GM19239 (cell line): ENCODE results near the gene CCDC121.

ENCODE experiments used
- DNase-seq: peaks from one replicate; pipeline ENCODE4 v3.0.0; 2011; ENCODE audit warnings: low spot score; ENCODE audit not compliant: insufficient read length
- FAIRE-seq: peaks from 2 replicates; lab custom pipeline; 2011; peaks lifted over from hg19 to GRCh38; lab: Jason Lieb, UNC

The CCDC121 gene

GRCh38 chr2:27628767-27629709 is at the start of gene CCDC121, which contains the start of gene GPN1:
Gene CCDC121, minus strand, starts transcription at chr2:27629012. Its CDS starts 1,213 bp downstream, at chr2:27627799.
Gene GPN1, plus strand, starts transcription at chr2:27629050. Its CDS starts 9 bp downstream, at chr2:27629059.
- FAIRE-seq (peak; percentile 88), DNase-seq (peak; percentile 76)

- DNase-seq = no peak
- FAIRE-seq = no peak
Observed at GRCh38 chr2:27672723-27673486, 44.1 kb upstream of the CCDC121 start.

GRCh38 chr2:27671235-27671634 is 42.4 kb upstream of the CCDC121 start:
- FAIRE-seq (no peak), DNase-seq (no peak)

- FAIRE-seq = no peak
- no peak for DNase-seq
Observed at GRCh38 chr2:27667446-27667845, 38.6 kb upstream of the CCDC121 start.

- no peak for DNase-seq
- FAIRE-seq = no peak
Observed at GRCh38 chr2:27664622-27665363, 36.0 kb upstream of the CCDC121 start.

- DNase-seq (peak; percentile 29), FAIRE-seq (no peak)
Observed at GRCh38 chr2:27664154-27664574, 35.4 kb upstream of the CCDC121 start.

GRCh38 chr2:27663285-27664153 is 34.7 kb upstream of the CCDC121 start, which contains the start of the genes SLC4A1AP and SUPT7L:
Gene SLC4A1AP, plus strand, starts transcription at chr2:27663889. Its CDS starts 26 bp downstream, at chr2:27663915.
Gene SUPT7L, minus strand, starts transcription at chr2:27663614. Its CDS starts 1,422 bp downstream, at chr2:27662192.
- FAIRE-seq (peak; percentile 90), DNase-seq (peak; percentile 57)

GRCh38 chr2:27661371-27661770 is 32.6 kb upstream of the CCDC121 start:
- no peak for FAIRE-seq
- no peak for DNase-seq

- FAIRE-seq (no peak), DNase-seq (no peak)
Observed at GRCh38 chr2:27655155-27655951, 26.5 kb upstream of the CCDC121 start.

GRCh38 chr2:27653397-27653796 is 24.6 kb upstream of the CCDC121 start:
- FAIRE-seq (no peak), DNase-seq (no peak)

- FAIRE-seq = no peak
Observed at GRCh38 chr2:27652790-27653189, 24.0 kb upstream of the CCDC121 start.

GRCh38 chr2:27652341-27652740 is 23.5 kb upstream of the CCDC121 start:
- DNase-seq (no peak), FAIRE-seq (no peak)

More at GRCh38 chr2:27652790-27653189, 24.0 kb upstream of the CCDC121 start:
- no peak for DNase-seq

GRCh38 chr2:27651056-27651455 is 22.2 kb upstream of the CCDC121 start:
- DNase-seq (no peak), FAIRE-seq (no peak)

GRCh38 chr2:27647737-27648136 is 18.9 kb upstream of the CCDC121 start:
- DNase-seq = no peak

GRCh38 chr2:27647289-27647688 is 18.5 kb upstream of the CCDC121 start:
- no peak for DNase-seq
- no peak for FAIRE-seq

More at GRCh38 chr2:27647737-27648136, 18.9 kb upstream of the CCDC121 start:
- no peak for FAIRE-seq

GRCh38 chr2:27645197-27645596 is 16.4 kb upstream of the CCDC121 start:
- DNase-seq = no peak
- FAIRE-seq = no peak

- DNase-seq (no peak), FAIRE-seq (no peak)
Observed at GRCh38 chr2:27640722-27641245, 12.0 kb upstream of the CCDC121 start.

GRCh38 chr2:27638709-27639108 is 9.9 kb upstream of the CCDC121 start:
- no peak for FAIRE-seq

More at GRCh38 chr2:27638709-27639108, 9.9 kb upstream of the CCDC121 start:
- no peak for DNase-seq
